SK-N-SH treated with all-trans-retinoic acid at 6 μM for 48 hours (cell line): ENCODE data around the gene FBXW4.
"Not testable (repeated sequence)": the region's sequence is repeated elsewhere in the genome, so short reads cannot be mapped to it uniquely, and the experiment has no call there.

Experiments used
- ATAC-seq: fragments of 200-7000 bp; cut with Tn5 transposase; 3 replicates; pipeline ENCODE4 v1.9.1; 2020; ENCODE audit warnings: mild to moderate bottlenecking, moderate library complexity
- ARNTL ChIP-seq: fragments of 450-650 bp; formaldehyde crosslinking; IDR thresholded peaks from 2 replicates; pipeline ENCODE4 v1.5.0; 2020; ENCODE audit warnings: low read depth, mild to moderate bottlenecking, moderate library complexity, borderline replicate concordance
- BACH2 ChIP-seq: fragments of 250-450 bp; sonication (Bioruptor Pico); IDR thresholded peaks from 2 replicates; pipeline ENCODE4 v1.9.0; 2021; ENCODE audit warnings: mild to moderate bottlenecking, borderline replicate concordance
- CREB5 ChIP-seq: fragments of 250-450 bp; sonication (Bioruptor Pico); IDR thresholded peaks from 2 replicates; pipeline ENCODE4 v1.5.1; 2020; ENCODE audit warnings: low read depth, mild to moderate bottlenecking, moderate library complexity
- CSDC2 ChIP-seq: fragments of 250-450 bp; sonication (Bioruptor Pico); IDR thresholded peaks from 2 replicates; pipeline ENCODE4 v1.5.0; 2020; ENCODE audit warnings: mild to moderate bottlenecking, moderate library complexity
- CSRNP3 ChIP-seq: fragments of 250-450 bp; sonication (Bioruptor Pico); IDR thresholded peaks from 2 replicates; pipeline ENCODE4 v1.5.1; 2021; ENCODE audit warnings: mild to moderate bottlenecking, moderate library complexity
- ESRRG ChIP-seq: fragments of 250-450 bp; sonication (Bioruptor Pico); IDR thresholded peaks from 2 replicates; pipeline ENCODE4 v1.6.1; 2021; ENCODE audit warnings: mild to moderate bottlenecking
- GLIS3 ChIP-seq: fragments of 250-450 bp; sonication (Bioruptor Pico); IDR thresholded peaks from 2 replicates; pipeline ENCODE4 v1.5.0; 2020; ENCODE audit warnings: mild to moderate bottlenecking, moderate library complexity
- ISL1 ChIP-seq: fragments of 250-450 bp; sonication (Bioruptor Pico); IDR thresholded peaks from 2 replicates; pipeline ENCODE4 v2.1.2; 2022; ENCODE audit warnings: mild to moderate bottlenecking, moderate library complexity
- OSR1 ChIP-seq: fragments of 250-450 bp; sonication (Bioruptor Pico); IDR thresholded peaks from 2 replicates; pipeline ENCODE4 v1.8.0; 2022; ENCODE audit warnings: moderate library complexity, mild to moderate bottlenecking, inconsistent platforms
- PATZ1 ChIP-seq: fragments of 250-450 bp; sonication (Bioruptor Pico); IDR thresholded peaks from 2 replicates; pipeline ENCODE4 v1.8.0; 2020; ENCODE audit warnings: mild to moderate bottlenecking, moderate library complexity, borderline replicate concordance
- PPARA ChIP-seq: fragments of 250-450 bp; sonication (Bioruptor Pico); IDR thresholded peaks from 2 replicates; pipeline ENCODE4 v1.5.0; 2020; ENCODE audit warnings: mild to moderate bottlenecking, borderline replicate concordance
- RARB ChIP-seq: fragments of 250-450 bp; sonication (Bioruptor Pico); IDR thresholded peaks from 2 replicates; pipeline ENCODE4 v1.8.0; 2021; ENCODE audit warnings: mild to moderate bottlenecking, moderate library complexity
- SNAI2 ChIP-seq: fragments of 250-450 bp; sonication (Bioruptor Pico); IDR thresholded peaks from 2 replicates; pipeline ENCODE4 v1.5.0; 2020; ENCODE audit warnings: mild to moderate bottlenecking, moderate library complexity
- TCF4 ChIP-seq: fragments of 250-450 bp; sonication (Bioruptor Pico); IDR thresholded peaks from 2 replicates; pipeline ENCODE4 v1.8.0; 2021; ENCODE audit warnings: mild to moderate bottlenecking, moderate library complexity, borderline replicate concordance
- TOX ChIP-seq: fragments of 250-450 bp; sonication (Bioruptor Pico); IDR thresholded peaks from 2 replicates; pipeline ENCODE4 v1.8.0; 2021; ENCODE audit warnings: mild to moderate bottlenecking, moderate library complexity, borderline replicate concordance
- TSHZ2 ChIP-seq: fragments of 250-450 bp; sonication (Bioruptor Pico); IDR thresholded peaks from 2 replicates; pipeline ENCODE4 v1.5.0; 2020; ENCODE audit warnings: mild to moderate bottlenecking, moderate library complexity
- ZC3H10 ChIP-seq: fragments of 250-450 bp; sonication (Bioruptor Pico); IDR thresholded peaks from 2 replicates; pipeline ENCODE4 v1.5.1; 2021; ENCODE audit warnings: mild to moderate bottlenecking, moderate library complexity
- ZFP3 ChIP-seq: fragments of 250-450 bp; sonication (Bioruptor Pico); IDR thresholded peaks from 2 replicates; pipeline ENCODE4 v1.5.0; 2020; ENCODE audit warnings: mild to moderate bottlenecking, moderate library complexity
- ZNF565 ChIP-seq: fragments of 450-650 bp; formaldehyde crosslinking; conservative IDR thresholded peaks from 2 replicates; pipeline ENCODE4 v1.5.0; 2020; ENCODE audit warnings: low read depth, mild to moderate bottlenecking, moderate library complexity
- ZNF70 ChIP-seq: fragments of 450-650 bp; formaldehyde crosslinking; IDR thresholded peaks from 2 replicates; pipeline ENCODE4 v1.5.0; 2020; ENCODE audit warnings: mild to moderate bottlenecking, moderate library complexity
- ZNF8 ChIP-seq: fragments of 450-650 bp; formaldehyde crosslinking; IDR thresholded peaks from 2 replicates; pipeline ENCODE4 v1.5.0; 2020; ENCODE audit warnings: mild to moderate bottlenecking, moderate library complexity

FBXW4 gene

GRCh38 chr10:101643546-101643945 is 51.4 kb downstream of the FBXW4 start:
- no peak for ATAC-seq
- no peak for TF ChIP-seq BACH2
- no peak for TF ChIP-seq ZNF565
- TF ChIP-seq ARNTL, result no peak
- TF ChIP-seq PATZ1 (CRISPR knock-in tag), result no peak
- no peak for TF ChIP-seq CREB5
- no peak for TF ChIP-seq ZC3H10 (CRISPR knock-in tag)
- TF ChIP-seq SNAI2 (CRISPR knock-in tag), result no peak
- no peak for TF ChIP-seq TCF4
- TF ChIP-seq ZFP3 (CRISPR knock-in tag), result no peak
- no peak for TF ChIP-seq PPARA (CRISPR knock-in tag)
- TF ChIP-seq GLIS3 (CRISPR knock-in tag), result no peak
- no peak for TF ChIP-seq RARB
- TF ChIP-seq TOX (CRISPR knock-in tag), result no peak

GRCh38 chr10:101639141-101639900 is 55.6 kb downstream of the FBXW4 start:
- ATAC-seq, result no peak
- TF ChIP-seq ISL1 (no peak), ZC3H10 (CRISPR knock-in tag) (no peak), OSR1 (CRISPR knock-in tag) (no peak), ZNF70 (CRISPR knock-in tag) (no peak), TSHZ2 (CRISPR knock-in tag) (no peak), ZNF565 (no peak), SNAI2 (CRISPR knock-in tag) (no peak), PPARA (CRISPR knock-in tag) (no peak), ZNF8 (CRISPR knock-in tag) (no peak), CSDC2 (CRISPR knock-in tag) (no peak), ESRRG (no peak), CSRNP3 (CRISPR knock-in tag) (no peak), PATZ1 (CRISPR knock-in tag) (no peak), CREB5 (no peak), ZFP3 (CRISPR knock-in tag) (no peak), ARNTL (no peak)

GRCh38 chr10:101633510-101633909 is 61.5 kb downstream of the FBXW4 start:
- not testable (repeated sequence) for ATAC-seq
